Ovary (tissue), 9 donors: ENCODE results near the gene LRIT3. TPM values are rescaled to one million over a fixed set of nuclear protein-coding genes. Genes with fewer than 3 reads are reported as not detected.

Experiments
- DNase-seq, 5 donors: peaks; one replicate each; pipeline ENCODE4 v3.0.0-alpha.2; 2019 to 2020
- H3K27ac ChIP-seq, 2 donors: fragments of 200-600 bp; one replicate each; pipeline versions ENCODE4 v1.5.1 to v1.8.0; 2019 to 2022
- H3K27me3 ChIP-seq: fragments of 200-600 bp; one replicate; pipeline ENCODE4 v1.8.0; 2022
- H3K36me3 ChIP-seq: fragments of 200-600 bp; sonication (generic); one replicate; pipeline ENCODE4 v1.5.1; 2019
- H3K4me1 ChIP-seq: one replicate; pipeline ENCODE4 v1.8.1; 2013; ENCODE audit warnings: mild to moderate bottlenecking, moderate library complexity; ENCODE audit not compliant: insufficient read depth
- H3K4me3 ChIP-seq: fragments of 200-600 bp; sonication (generic); one replicate; pipeline ENCODE4 v1.5.1; 2017
- H3K9me3 ChIP-seq, 2 donors: fragments of 200-600 bp in 1 of 2; sonication (generic) in 1 of 2; one replicate each; pipeline versions ENCODE4 v1.5.1 to v1.8.1; 2013 to 2019; ENCODE audit warnings: mild to moderate bottlenecking in 1 of 2, moderate library complexity in 1 of 2
- CTCF ChIP-seq, 3 donors: fragments of 450-650 bp in 2 of 3; fragments of 200-600 bp in 1 of 3; IDR thresholded peaks; one replicate each; pipeline versions ENCODE4 v1.5.1 to v1.8.0; 2016 to 2022; ENCODE audit warnings: antibody characterized with exemption in 3 of 3, mild to moderate bottlenecking in 1 of 3
- EP300 ChIP-seq: sonication (generic); formaldehyde crosslinking; IDR thresholded peaks from one replicate; pipeline ENCODE4 v1.6.1; 2017; ENCODE audit warnings: antibody characterized with exemption
- POLR2A ChIP-seq: fragments of 450-650 bp; IDR thresholded peaks from one replicate; pipeline ENCODE4 v1.6.1; 2017; ENCODE audit warnings: antibody characterized with exemption, mild to moderate bottlenecking, moderate library complexity
- WGBS, 3 donors: extraction: QIAGEN DNeasy Blood & Tissue Kit in 1 of 3; methylation state at CpG; one replicate each; pipeline versions ENCODE4 v1.1.5 to v1.1.7; 2013 to 2017; 5-methylcytosine and 5-hydroxymethylcytosine counted together
- intact Hi-C, 4 donors: fragments of 100-400 bp; cut with DNase I; formaldehyde crosslinking; loops; one replicate each; pipeline versions ENCODE4 v1.11.0 to v1.15.1; 2022 to 2023
- polyA plus RNA-seq, 2 donors: library from polyadenylated mRNA; stranded (reverse); fragments of 200-250 nt in 1 of 2; fragments of 350-450 nt in 1 of 2; fragmentation: Illumina TruSeq in 1 of 2; extraction: RNeasy Lipid Tissue Mini Kit (QIAGEN cat#74804) in 1 of 2; gene quantifications; one replicate each; pipeline ENCODE4 v1.2.3, GENCODE V29; 2013 to 2014
- total RNA-seq, 7 donors: library from RNA; depleted of rRNA in 2 of 7; stranded (reverse); fragments of >200 nt in 2 of 7; fragmentation: NEBNext Ultra II Directional in 3 of 7; extraction: Animal tissue kit (Norgen Biotek cat#: 25700) in 3 of 7; gene quantifications; one replicate each; pipeline versions ENCODE4 v1.1.0 to v1.2.4, GENCODE V29; 2016 to 2023
- donor health status: DM: no; HTN: no; CAD: no; lungs with moderate emphysema.
- donor health status: DM: no; HTN: no; CAD: no.
- donor health status: Bipolar disorder and iron deficiency.
- donor health status: DM: yes; HTN: yes; CAD: no.
- donor health status: DM: no; HTN: no; CAD: no.
- donor health status: DM: yes; HTN: yes; CAD: no.

LRIT3 gene
- total and polyA plus RNA-seq, 9 donors = 0.02 to 0.35 (median 0.11) TPM; not detected in 1

- no peak for DNase-seq
- intact Hi-C loops = no loop called here
- WGBS, 3 donors = 41 to 50% (median 49%) methylated on average over 4 of the region's 4 CpGs
Observed at GRCh38 chr4:109803924-109804571, 43.9 kb upstream of the LRIT3 start.

GRCh38 chr4:109809655-109810054, 38.3 kb upstream of the LRIT3 start:
- no peaks in the 10 kb centered on the region for H3K4me1 ChIP-seq
- no peaks in the 10 kb centered on the region for H3K36me3 ChIP-seq
- DNase-seq = no peak
- no peak for TF ChIP-seq EP300
- TF ChIP-seq CTCF (IDR thresholded peaks at IDR 0.05) = no peak
- no peak for TF ChIP-seq POLR2A
- 87 to 90% (median 87%) methylated on average over 2 of the region's 2 CpGs for WGBS, 3 donors
- no peak overlapping the region for H3K27ac ChIP-seq
- H3K4me3 ChIP-seq = no peak overlapping the region
- H3K27me3 ChIP-seq = no peaks in the 10 kb centered on the region
- H3K9me3 ChIP-seq = no peaks in the 10 kb centered on the region
- intact Hi-C loops = loop anchor here in 2 of 4 donors (5.0 to 10.0 kb wide), 3 partner anchors 75 to 377 kb away; partner anchors contain the start of genes CASP6 (in 2 of the 2), PLA2G12A (in 1 of the 2) and SEC24B (in 1 of the 2)

More at GRCh38 chr4:109803924-109804571, 43.9 kb upstream of the LRIT3 start:
- no peaks in the 10 kb centered on the region for H3K36me3 ChIP-seq
- H3K27me3 ChIP-seq = no peaks in the 10 kb centered on the region
- H3K9me3 ChIP-seq = no peaks in the 10 kb centered on the region
- H3K4me1 ChIP-seq = no peaks in the 10 kb centered on the region
- no peak overlapping the region for H3K4me3 ChIP-seq
- TF ChIP-seq EP300 (no peak), CTCF (IDR thresholded peaks at IDR 0.05) (no peak), POLR2A (no peak)
- H3K27ac ChIP-seq = no peak overlapping the region

- Histone ChIP-seq H3K4me1 (no peaks in the 10 kb centered on the region), H3K27me3 (no peaks in the 10 kb centered on the region), H3K36me3 (no peaks in the 10 kb centered on the region), H3K9me3 (no peaks in the 10 kb centered on the region), H3K4me3 (no peak overlapping the region), H3K27ac (no peak overlapping the region)
- DNase-seq = no peak
- intact Hi-C loops = loop anchor here in 2 of 4 donors (5.0 to 10.0 kb wide), 3 partner anchors 76 to 378 kb away; partner anchors contain the start of genes CASP6 (in 2 of the 2), PLA2G12A (in 1 of the 2) and SEC24B (in 1 of the 2)
- TF ChIP-seq EP300 (no peak), POLR2A (no peak), CTCF (IDR thresholded peaks at IDR 0.05) (no peak)
- WGBS, 3 donors = 58 to 63% (median 62%) methylated on average over 11 of the region's 11 CpGs
Observed at GRCh38 chr4:109810552-109811387, 37.1 kb upstream of the LRIT3 start.

- DNase-seq = no peak
- intact Hi-C loops = loop anchor here in 2 of 4 donors (5.0 to 10.0 kb wide), 3 partner anchors 77 to 379 kb away; partner anchors contain the start of genes CASP6 (in 2 of the 2), PLA2G12A (in 1 of the 2) and SEC24B (in 1 of the 2)
- no peak overlapping the region for H3K4me3 ChIP-seq
- whole genome bisulfite sequencing, 3 donors = 61 to 63% (median 62%) methylated on average over 3 of the region's 3 CpGs
- no peak overlapping the region for H3K27ac ChIP-seq
- no peaks in the 10 kb centered on the region for H3K9me3 ChIP-seq
- H3K36me3 ChIP-seq = no peaks in the 10 kb centered on the region
- no peak for TF ChIP-seq POLR2A
- TF ChIP-seq CTCF (IDR thresholded peaks at IDR 0.05) = no peak
- no peak for TF ChIP-seq EP300
- no peaks in the 10 kb centered on the region for H3K27me3 ChIP-seq
- peaks cover 2% of the 10 kb centered on the region for H3K4me1 ChIP-seq
Observed at GRCh38 chr4:109811707-109812106, 36.2 kb upstream of the LRIT3 start.
